Heart left ventricle (tissue), 16 donors: Measurements from ENCODE around the gene RHOB. TPM values are rescaled to one million over a fixed set of nuclear protein-coding genes. Genes with fewer than 3 reads are reported as not detected.
"Not testable (repeated sequence)": the region's sequence is repeated elsewhere in the genome, so short reads cannot be mapped to it uniquely, and the experiment has no call there.

ENCODE experiments used
- ATAC-seq, 4 donors: fragments of 200-7000 bp; cut with Tn5 transposase; one replicate each; pipeline ENCODE4 v1.9.1; 2020 to 2022; ENCODE audit warnings: moderate library complexity in 4 of 4, mild to moderate bottlenecking in 3 of 4, moderate number of reproducible peaks in 1 of 4
- DNase-seq, 5 donors: peaks; one replicate each; pipeline ENCODE4 v3.0.0-alpha.2; 2020
- H3K27ac ChIP-seq, 12 donors: fragments of 200-600 bp; sonication (generic) in 4 of 12; one replicate each; pipeline versions ENCODE4 v1.5.0 to v1.8.0; 2016 to 2022; ENCODE audit warnings: mild to moderate bottlenecking in 2 of 12
- H3K27me3 ChIP-seq, 9 donors: fragments of 200-600 bp; sonication (generic) in 2 of 9; one replicate each; pipeline versions ENCODE4 v1.5.1 to v1.8.0; 2016 to 2022; ENCODE audit warnings: mild to moderate bottlenecking in 3 of 9
- H3K36me3 ChIP-seq, 9 donors: fragments of 200-600 bp; sonication (generic) in 2 of 9; one replicate each; pipeline versions ENCODE4 v1.5.0 to v1.8.0; 2018 to 2022; ENCODE audit warnings: mild to moderate bottlenecking in 2 of 9
- H3K4me1 ChIP-seq, 12 donors: fragments of 200-600 bp; sonication (generic) in 4 of 12; one replicate each; pipeline versions ENCODE4 v1.5.0 to v1.8.0; 2016 to 2022; ENCODE audit warnings: mild to moderate bottlenecking in 3 of 12
- H3K4me3 ChIP-seq, 12 donors: fragments of 200-600 bp; sonication (generic) in 4 of 12; one replicate each; pipeline versions ENCODE4 v1.5.0 to v1.8.0; 2017 to 2022; ENCODE audit warnings: mild to moderate bottlenecking in 9 of 12, moderate library complexity in 4 of 12
- H3K9me3 ChIP-seq, 12 donors: fragments of 200-600 bp; sonication (generic) in 4 of 12; one replicate each; pipeline versions ENCODE4 v1.5.0 to v1.8.0; 2016 to 2022; ENCODE audit warnings: mild to moderate bottlenecking in 1 of 12
- POLR2A ChIP-seq, 2 donors: fragments of 450-650 bp; IDR thresholded peaks; one replicate each; pipeline ENCODE4 v1.6.1; 2017; ENCODE audit warnings: antibody characterized with exemption in 2 of 2, mild to moderate bottlenecking in 2 of 2, moderate library complexity in 2 of 2
- WGBS, 4 donors: extraction: QIAGEN DNeasy Blood & Tissue Kit in 2 of 4; methylation state at CpG; one replicate each; pipeline versions ENCODE4 v1.1.5 to v1.1.7; 2013 to 2018; 5-methylcytosine and 5-hydroxymethylcytosine counted together
- intact Hi-C, 10 donors: fragments of 100-400 bp; cut with DNase I; formaldehyde crosslinking; loops; one replicate each; pipeline versions ENCODE4 v1.11.1 to v1.14.2; 2022
- polyA plus RNA-seq, 2 donors: library from polyadenylated mRNA; stranded (reverse); fragments of 200-250 nt; gene quantifications; one replicate each; pipeline ENCODE4 v1.2.3, GENCODE V29; 2013
- total RNA-seq, 9 donors: library from RNA; depleted of rRNA in 2 of 9; stranded (reverse); fragments of >200 nt in 2 of 9; fragmentation: NEBNext Ultra II Directional in 3 of 9; extraction: Animal tissue kit (Norgen Biotek cat#: 25700) in 3 of 9; gene quantifications; one replicate each; pipeline versions ENCODE4 v1.1.0 to v1.2.4, GENCODE V29; 2016 to 2023
- TF ChIP-seq, protein P1 (sequence below), 12 donors: fragments of 200-600 bp; sonication (generic) in 4 of 12; IDR thresholded peaks; one replicate each; pipeline versions ENCODE4 v1.5.0 to v1.8.0; 2018 to 2022; ENCODE audit warnings: antibody characterized with exemption in 12 of 12, mild to moderate bottlenecking in 5 of 12
- donor health status: ischemic (EF 13 %, LVEDD 7.1; RV severe dilation, severe dysfunction).
- donor health status: healthy with polysubstance abuse.
- donor health status: DM: no; HTN: yes; CAD: no.
- donor health status: DM: no; HTN: no; CAD: no.
- donor health status: ischemic (EF 25% LVEDD 6.9; RV normal size, moderate dysfunction).
- donor health status: ischemic (EF 25% LVEDD 5.7; RV mildly dilated, moderate dysfunction).
- donor health status: healthy.
- donor health status: DM: yes; HTN: yes; CAD: no.
- donor health status: ischemic (EF 35%, LVEDD 5.7; RV mildly dilated, moderate dysfunction).
- donor health status: nonischemic (EF 11% LVEDD 7.7; RV severe dilation, severe dysfunction).
- donor health status: DM: yes; HTN: yes; CAD: no.
- donor health status: PGD.
- donor health status: ischemic (EF 29% LVEDD 5.4; RV normal size, mild dysfunction).
- donor health status: nonischemic (EF 23%, LVEDD 6.1; RV moderate dilation, normal function).

The RHOB gene
- total and polyA plus RNA-seq, 11 donors, result 105 to 429 (median 169) TPM

DNA sequence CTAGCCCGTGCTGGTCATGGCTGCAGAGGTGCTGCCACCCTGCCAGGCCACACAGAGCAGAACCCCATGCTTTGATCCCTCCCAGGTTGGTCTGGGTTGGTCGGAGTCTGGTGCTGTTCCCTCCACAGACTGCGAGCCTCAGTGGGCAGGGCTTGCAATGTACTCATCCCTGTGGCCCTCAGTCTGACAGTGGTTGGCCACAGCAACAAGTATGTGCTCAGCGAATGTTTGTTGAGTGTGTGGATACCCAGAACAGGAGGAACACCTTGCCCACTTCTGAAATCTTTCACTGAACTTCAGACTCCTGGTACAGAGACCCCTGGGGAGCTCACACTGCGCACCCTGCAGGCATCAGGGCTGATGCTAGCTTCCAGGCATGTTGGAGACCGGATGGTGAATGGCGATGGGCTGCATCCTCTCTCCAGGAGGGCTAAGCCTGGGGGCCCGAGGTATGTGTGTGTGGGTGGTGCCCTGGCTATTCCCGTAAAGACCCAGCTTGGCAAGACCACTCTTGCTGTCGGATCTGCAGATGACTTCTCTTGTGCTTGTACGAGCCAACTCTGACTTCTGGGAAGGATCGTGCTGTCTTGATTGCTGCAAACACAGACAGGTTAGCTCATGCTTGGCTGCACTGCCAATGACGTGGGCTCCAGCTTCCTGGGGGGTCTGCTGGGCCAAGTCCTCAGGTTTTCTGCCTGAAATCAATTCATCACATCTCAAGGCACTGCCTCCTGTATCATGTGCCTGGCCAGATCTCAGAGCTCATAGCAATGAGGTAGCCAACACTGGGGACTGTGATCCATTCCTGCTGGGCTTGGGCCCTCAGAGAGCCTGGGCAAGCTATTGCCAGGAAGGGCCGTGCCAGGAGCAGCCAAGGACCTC lies 43.7 kb downstream of the RHOB start:
- Histone ChIP-seq H3K36me3 (no peaks in the 10 kb centered on the region), H3K27me3 (no peaks in the 10 kb centered on the region), H3K27ac (peak overlapping the region in 1 of 12 donors; percentile 66), H3K4me3 (no peak overlapping the region), H3K9me3 (no peaks in the 10 kb centered on the region), H3K4me1 (peaks cover 0 to 23% (median 10%) of the 10 kb centered on the region in 12 donors)
- DNase-seq (peak in 2 of 5 donors; percentile 56 to 57), ATAC-seq (peak in 3 of 4 donors; percentile 56 to 83 (median 71))
- 79 to 91% (median 87%) methylated on average over 5 to 14 of the region's 14 CpGs for WGBS, 4 donors
- intact Hi-C loops, result no loop called here
- TF ChIP-seq POLR2A (IDR thresholded peaks at IDR 0.05), result no peak
- TF ChIP-seq, protein P1, sequence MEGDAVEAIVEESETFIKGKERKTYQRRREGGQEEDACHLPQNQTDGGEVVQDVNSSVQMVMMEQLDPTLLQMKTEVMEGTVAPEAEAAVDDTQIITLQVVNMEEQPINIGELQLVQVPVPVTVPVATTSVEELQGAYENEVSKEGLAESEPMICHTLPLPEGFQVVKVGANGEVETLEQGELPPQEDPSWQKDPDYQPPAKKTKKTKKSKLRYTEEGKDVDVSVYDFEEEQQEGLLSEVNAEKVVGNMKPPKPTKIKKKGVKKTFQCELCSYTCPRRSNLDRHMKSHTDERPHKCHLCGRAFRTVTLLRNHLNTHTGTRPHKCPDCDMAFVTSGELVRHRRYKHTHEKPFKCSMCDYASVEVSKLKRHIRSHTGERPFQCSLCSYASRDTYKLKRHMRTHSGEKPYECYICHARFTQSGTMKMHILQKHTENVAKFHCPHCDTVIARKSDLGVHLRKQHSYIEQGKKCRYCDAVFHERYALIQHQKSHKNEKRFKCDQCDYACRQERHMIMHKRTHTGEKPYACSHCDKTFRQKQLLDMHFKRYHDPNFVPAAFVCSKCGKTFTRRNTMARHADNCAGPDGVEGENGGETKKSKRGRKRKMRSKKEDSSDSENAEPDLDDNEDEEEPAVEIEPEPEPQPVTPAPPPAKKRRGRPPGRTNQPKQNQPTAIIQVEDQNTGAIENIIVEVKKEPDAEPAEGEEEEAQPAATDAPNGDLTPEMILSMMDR (IDR thresholded peaks at IDR 0.05), result no peak

DNA sequence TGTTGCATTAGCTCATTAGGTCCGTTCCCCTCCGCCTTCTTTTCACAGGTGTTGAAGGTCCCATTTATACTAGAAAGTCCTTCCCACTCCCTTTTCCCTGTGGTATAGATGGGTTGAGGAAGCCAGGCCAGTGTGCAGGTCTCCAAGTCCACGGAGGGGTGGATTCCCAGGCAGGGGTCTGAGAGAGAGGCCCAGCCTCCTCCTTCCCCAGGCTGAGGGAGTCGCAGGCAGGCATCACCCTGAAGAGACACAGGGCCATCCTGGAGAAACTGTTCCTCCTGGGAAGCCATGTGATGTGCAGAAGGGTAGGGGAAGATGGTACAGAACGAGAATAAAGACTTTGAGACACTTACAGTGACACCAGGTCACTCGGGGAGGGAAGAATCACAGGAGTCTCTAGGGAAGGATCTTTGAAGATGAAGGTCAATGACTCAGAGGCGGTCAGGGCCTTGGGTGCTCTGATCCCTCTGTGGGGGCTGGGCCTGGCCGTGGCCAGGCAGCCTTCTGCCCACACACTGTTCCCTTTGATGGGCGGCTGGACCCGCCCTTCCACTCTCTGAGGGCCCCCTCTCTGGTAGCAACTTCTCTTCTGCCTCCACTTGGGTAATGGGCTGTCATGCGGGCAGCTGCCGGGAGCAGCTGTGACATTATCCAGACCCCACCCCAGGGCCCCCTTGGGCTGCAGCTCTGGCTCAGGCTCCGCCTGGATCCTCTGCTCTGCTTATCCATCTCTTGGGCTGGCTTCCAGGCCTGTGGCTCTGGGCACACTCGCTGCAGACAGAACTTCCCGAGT lies 45.1 kb downstream of the RHOB start:
- peaks cover 0 to 23% (median 10%) of the 10 kb centered on the region in 12 donors for H3K4me1 ChIP-seq
- TF ChIP-seq, protein P1 (IDR thresholded peaks at IDR 0.05), result no peak
- no peak for TF ChIP-seq POLR2A (IDR thresholded peaks at IDR 0.05)
- no peaks in the 10 kb centered on the region for H3K9me3 ChIP-seq
- ATAC-seq (peak; percentile 24 to 76 (median 54)), DNase-seq (peak in 4 of 5 donors; percentile 29 to 63 (median 54))
- no peak overlapping the region for H3K4me3 ChIP-seq
- no peaks in the 10 kb centered on the region for H3K36me3 ChIP-seq
- H3K27ac ChIP-seq, result peak overlapping the region in 1 of 12 donors; percentile 60
- 58 to 71% (median 64%) methylated on average over 13 to 15 of the region's 15 CpGs for WGBS, 4 donors
- H3K27me3 ChIP-seq, result no peaks in the 10 kb centered on the region
- intact Hi-C loops, result no loop called here

DNA sequence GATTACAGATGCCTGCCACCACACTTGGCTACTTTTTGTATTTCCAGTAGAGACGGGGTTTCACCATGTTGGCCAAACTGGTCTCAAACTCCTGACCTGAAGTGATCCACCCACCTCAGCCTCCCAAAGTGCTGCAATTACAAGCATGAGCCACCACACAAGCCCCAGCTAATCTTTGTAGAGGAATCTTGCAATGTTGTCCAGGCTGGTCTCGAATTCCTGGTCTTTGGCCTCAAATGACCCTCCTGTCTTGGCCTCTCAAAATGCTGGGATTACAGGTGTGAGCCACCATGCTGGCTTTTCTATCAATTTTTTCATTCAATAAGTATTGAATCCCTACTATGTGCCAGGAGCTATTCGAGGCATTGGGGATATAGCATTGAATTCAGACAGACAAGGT lies 46.2 kb downstream of the RHOB start:
- intact Hi-C loops, ATAC-seq, H3K4me3 ChIP-seq, H3K36me3 ChIP-seq, H3K9me3 ChIP-seq, H3K27me3 ChIP-seq, H3K27ac ChIP-seq: not testable (repeated sequence)
- H3K4me1 ChIP-seq, result peaks cover 0 to 23% (median 10%) of the 10 kb centered on the region in 12 donors
- DNase-seq, result peak in 1 of 5 donors; percentile 14
- 97 to 98% (median 98%) methylated on average over 3 of the region's 3 CpGs for WGBS, 4 donors

DNA sequence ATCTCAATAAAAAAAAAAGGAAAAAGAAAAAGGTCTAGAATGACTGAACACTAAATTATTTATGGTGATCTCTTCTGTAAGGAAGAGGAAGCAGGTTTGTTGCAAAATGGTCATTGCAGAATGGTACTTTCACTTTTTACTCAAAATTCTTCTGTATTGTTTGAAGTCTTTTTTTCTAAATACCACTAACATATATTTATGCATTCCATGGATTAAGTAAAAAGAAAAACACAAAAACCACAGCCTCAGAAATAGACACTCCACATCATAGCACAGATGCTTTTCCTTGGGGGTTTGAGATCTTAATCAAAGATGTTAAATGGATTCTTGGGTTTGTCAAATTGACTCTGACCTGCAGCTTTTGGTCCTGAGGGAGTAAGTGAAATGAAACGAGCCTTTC lies 47.4 kb downstream of the RHOB start:
- TF ChIP-seq POLR2A (IDR thresholded peaks at IDR 0.05), result no peak
- TF ChIP-seq, protein P1 (IDR thresholded peaks at IDR 0.05), result no peak

More for the DNA sequence above, 47.4 kb downstream of the RHOB start:
- no peak overlapping the region for H3K4me3 ChIP-seq
- DNase-seq (no peak), ATAC-seq (no peak)
- intact Hi-C loops, result no loop called here
- 32 to 43% (median 41%) methylated on average over 1 of the region's 1 CpG for WGBS, 4 donors
- no peaks in the 10 kb centered on the region for H3K36me3 ChIP-seq
- no peak overlapping the region for H3K27ac ChIP-seq
- H3K27me3 ChIP-seq, result no peaks in the 10 kb centered on the region
- peaks cover 0 to 13% (median 6%) of the 10 kb centered on the region in 12 donors for H3K4me1 ChIP-seq
- no peaks in the 10 kb centered on the region for H3K9me3 ChIP-seq
